ENCODE data around the gene CAPN9.

The CAPN9 gene

DNA sequence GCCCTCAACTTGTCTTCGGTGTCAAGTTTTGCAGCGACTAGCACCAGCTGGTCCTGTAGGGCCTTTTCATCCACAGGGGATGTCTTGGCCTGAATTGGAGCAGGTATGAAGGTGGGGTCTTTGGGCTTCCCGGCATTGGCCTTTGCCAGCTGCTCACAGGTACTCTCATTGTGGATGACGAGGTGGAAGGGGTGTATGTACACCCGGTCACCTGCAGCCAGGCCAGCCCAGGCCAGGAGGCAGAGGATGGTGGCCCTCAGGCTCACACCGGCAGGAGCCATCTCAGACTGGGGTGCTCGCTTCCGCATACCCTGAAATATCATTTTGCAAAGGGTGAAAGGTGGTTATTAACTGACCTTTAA lies 36.7 kb upstream of the CAPN9 start:
- no peak overlapping the region for H3K9ac ChIP-seq (ENCODE audit: low read depth, low read length)
- H3K36me3 ChIP-seq (ENCODE audit: insufficient read depth, low read length), result no peaks in the 10 kb centered on the region
- no peaks in the 10 kb centered on the region for H3K27me3 ChIP-seq (ENCODE audit: insufficient read depth, low read length, poor library complexity)
- no peak overlapping the region for H3K4me2 ChIP-seq (ENCODE audit: insufficient read depth, low read length)
- no peak for DNase-seq
- no peak overlapping the region for H3K27ac ChIP-seq (ENCODE audit: low read length)
- no peak overlapping the region for H3K4me3 ChIP-seq (ENCODE audit: low read depth in 1 of 2, low read length in 2 of 2)
- TF ChIP-seq, protein P1, sequence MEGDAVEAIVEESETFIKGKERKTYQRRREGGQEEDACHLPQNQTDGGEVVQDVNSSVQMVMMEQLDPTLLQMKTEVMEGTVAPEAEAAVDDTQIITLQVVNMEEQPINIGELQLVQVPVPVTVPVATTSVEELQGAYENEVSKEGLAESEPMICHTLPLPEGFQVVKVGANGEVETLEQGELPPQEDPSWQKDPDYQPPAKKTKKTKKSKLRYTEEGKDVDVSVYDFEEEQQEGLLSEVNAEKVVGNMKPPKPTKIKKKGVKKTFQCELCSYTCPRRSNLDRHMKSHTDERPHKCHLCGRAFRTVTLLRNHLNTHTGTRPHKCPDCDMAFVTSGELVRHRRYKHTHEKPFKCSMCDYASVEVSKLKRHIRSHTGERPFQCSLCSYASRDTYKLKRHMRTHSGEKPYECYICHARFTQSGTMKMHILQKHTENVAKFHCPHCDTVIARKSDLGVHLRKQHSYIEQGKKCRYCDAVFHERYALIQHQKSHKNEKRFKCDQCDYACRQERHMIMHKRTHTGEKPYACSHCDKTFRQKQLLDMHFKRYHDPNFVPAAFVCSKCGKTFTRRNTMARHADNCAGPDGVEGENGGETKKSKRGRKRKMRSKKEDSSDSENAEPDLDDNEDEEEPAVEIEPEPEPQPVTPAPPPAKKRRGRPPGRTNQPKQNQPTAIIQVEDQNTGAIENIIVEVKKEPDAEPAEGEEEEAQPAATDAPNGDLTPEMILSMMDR (IDR thresholded peaks at IDR 0.05; ENCODE audit: borderline replicate concordance, extremely low read depth, low read length, poor library complexity, severe bottlenecking), result no peak
- no peak for TF ChIP-seq EZH2 (IDR thresholded peaks at IDR 0.05; ENCODE audit: borderline replicate concordance, low read depth, low read length, severe bottlenecking)
- no peaks in the 10 kb centered on the region for H3K79me2 ChIP-seq (ENCODE audit: insufficient read depth, low read length)
- H2AFZ ChIP-seq (ENCODE audit: low read depth, low read length), result no peak overlapping the region
- ATAC-seq (ENCODE audit: insufficient read depth, low read depth), result no peak
- H3K9me3 ChIP-seq (ENCODE audit: insufficient read depth, low read length, severe bottlenecking), result no peaks in the 10 kb centered on the region
- H3K4me1 ChIP-seq (ENCODE audit: insufficient read depth, low read length), result no peaks in the 10 kb centered on the region
- H4K20me1 ChIP-seq (ENCODE audit: insufficient read depth, low read length), result no peaks in the 10 kb centered on the region

DNA sequence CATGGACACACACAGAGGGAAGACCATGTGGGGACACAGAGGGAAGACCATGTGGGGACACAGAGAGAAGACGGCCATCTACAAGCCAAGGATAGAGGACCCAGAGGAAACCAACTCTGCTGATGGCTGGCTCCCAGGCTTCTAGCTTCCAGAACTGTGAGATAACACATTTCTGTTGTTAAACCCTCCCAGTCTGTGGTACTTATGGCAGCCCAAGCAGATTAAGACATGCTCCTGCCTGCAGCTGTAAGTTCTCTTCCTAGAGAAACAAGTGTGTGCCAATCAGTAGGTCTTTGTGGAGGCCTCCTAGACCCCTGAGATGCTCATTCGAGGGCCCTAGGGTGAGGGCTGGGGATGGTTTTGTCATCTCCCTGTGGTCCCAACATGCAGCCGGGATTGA lies 35.9 kb upstream of the CAPN9 start:
- Histone ChIP-seq H4K20me1 (ENCODE audit: insufficient read depth, low read length) (no peaks in the 10 kb centered on the region), H3K9ac (ENCODE audit: low read depth, low read length) (no peak overlapping the region), H3K79me2 (ENCODE audit: insufficient read depth, low read length) (no peaks in the 10 kb centered on the region), H2AFZ (ENCODE audit: low read depth, low read length) (no peak overlapping the region), H3K4me3 (ENCODE audit: low read depth in 1 of 2, low read length in 2 of 2) (no peak overlapping the region), H3K27me3 (ENCODE audit: insufficient read depth, low read length, poor library complexity) (no peaks in the 10 kb centered on the region), H3K27ac (ENCODE audit: low read length) (no peak overlapping the region), H3K4me2 (ENCODE audit: insufficient read depth, low read length) (no peak overlapping the region), H3K36me3 (ENCODE audit: insufficient read depth, low read length) (no peaks in the 10 kb centered on the region), H3K4me1 (ENCODE audit: insufficient read depth, low read length) (no peaks in the 10 kb centered on the region), H3K9me3 (ENCODE audit: insufficient read depth, low read length, severe bottlenecking) (no peaks in the 10 kb centered on the region)
- ATAC-seq (ENCODE audit: insufficient read depth, low read depth), result no peak
- TF ChIP-seq, protein P1 (IDR thresholded peaks at IDR 0.05; ENCODE audit: borderline replicate concordance, extremely low read depth, low read length, poor library complexity, severe bottlenecking), result no peak
- no peak for TF ChIP-seq EZH2 (IDR thresholded peaks at IDR 0.05; ENCODE audit: borderline replicate concordance, low read depth, low read length, severe bottlenecking)
- DNase-seq, result no peak

DNA sequence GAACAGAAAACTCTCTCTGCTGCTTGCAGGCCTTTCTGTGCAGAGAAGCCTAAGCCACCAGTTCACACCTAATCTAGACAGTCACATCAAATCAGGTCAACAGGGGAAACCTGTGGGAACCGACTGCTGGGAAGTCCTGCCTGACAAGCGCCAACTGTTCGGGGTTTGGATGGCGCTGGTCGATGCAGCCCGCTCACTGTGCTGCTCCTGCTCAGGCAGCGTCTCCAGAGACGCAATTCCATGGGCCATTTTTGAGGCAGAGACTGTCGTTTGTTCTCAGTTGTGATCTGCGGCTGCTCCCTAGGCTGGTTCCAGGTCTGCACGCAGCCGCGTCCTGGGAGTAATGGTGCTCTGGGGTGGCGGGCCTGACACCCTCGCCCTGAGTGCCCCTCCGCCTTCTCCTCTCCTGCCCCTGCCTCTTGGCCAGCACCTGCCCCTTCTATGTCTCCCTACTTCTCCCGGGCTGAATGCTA lies 34.7 kb upstream of the CAPN9 start:
- no peaks in the 10 kb centered on the region for H3K79me2 ChIP-seq (ENCODE audit: insufficient read depth, low read length)
- H3K4me2 ChIP-seq (ENCODE audit: insufficient read depth, low read length), result no peak overlapping the region
- TF ChIP-seq, protein P1 (IDR thresholded peaks at IDR 0.05; ENCODE audit: borderline replicate concordance, extremely low read depth, low read length, poor library complexity, severe bottlenecking), result no peak
- TF ChIP-seq EZH2 (IDR thresholded peaks at IDR 0.05; ENCODE audit: borderline replicate concordance, low read depth, low read length, severe bottlenecking), result no peak
- no peak overlapping the region for H2AFZ ChIP-seq (ENCODE audit: low read depth, low read length)
- H3K4me1 ChIP-seq (ENCODE audit: insufficient read depth, low read length), result no peaks in the 10 kb centered on the region
- no peaks in the 10 kb centered on the region for H3K27me3 ChIP-seq (ENCODE audit: insufficient read depth, low read length, poor library complexity)
- H4K20me1 ChIP-seq (ENCODE audit: insufficient read depth, low read length), result no peaks in the 10 kb centered on the region
- no peaks in the 10 kb centered on the region for H3K9me3 ChIP-seq (ENCODE audit: insufficient read depth, low read length, severe bottlenecking)
- H3K9ac ChIP-seq (ENCODE audit: low read depth, low read length), result no peak overlapping the region
- no peak for ATAC-seq (ENCODE audit: insufficient read depth, low read depth)
- H3K27ac ChIP-seq (ENCODE audit: low read length), result no peak overlapping the region
- H3K36me3 ChIP-seq (ENCODE audit: insufficient read depth, low read length), result no peaks in the 10 kb centered on the region
- DNase-seq, result no peak
- H3K4me3 ChIP-seq (ENCODE audit: low read depth in 1 of 2, low read length in 2 of 2), result no peak overlapping the region

DNA sequence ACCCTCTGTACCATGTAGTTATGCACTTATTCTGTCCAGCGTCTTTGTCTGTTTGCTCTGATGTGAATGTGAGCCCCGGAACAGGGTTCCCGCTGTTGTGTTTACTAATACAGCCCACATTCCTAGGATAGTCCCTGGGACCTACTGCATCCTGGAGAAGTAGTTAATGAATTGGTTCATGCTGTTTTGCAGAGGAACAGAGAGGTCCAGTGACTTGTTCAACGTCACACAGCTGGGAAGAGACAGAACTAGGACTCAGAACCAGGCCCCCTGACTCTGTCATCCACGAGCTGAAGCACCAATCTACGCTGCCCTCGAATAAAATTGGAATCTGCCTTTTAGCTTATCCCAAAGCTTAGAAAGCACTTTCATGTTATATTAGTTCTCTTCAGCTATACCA lies 34.0 kb upstream of the CAPN9 start:
- Histone ChIP-seq H3K36me3 (ENCODE audit: insufficient read depth, low read length) (no peaks in the 10 kb centered on the region), H3K9ac (ENCODE audit: low read depth, low read length) (no peak overlapping the region), H2AFZ (ENCODE audit: low read depth, low read length) (no peak overlapping the region), H3K4me2 (ENCODE audit: insufficient read depth, low read length) (no peak overlapping the region), H3K4me1 (ENCODE audit: insufficient read depth, low read length) (no peaks in the 10 kb centered on the region), H3K4me3 (ENCODE audit: low read depth in 1 of 2, low read length in 2 of 2) (no peak overlapping the region), H4K20me1 (ENCODE audit: insufficient read depth, low read length) (no peaks in the 10 kb centered on the region), H3K27ac (ENCODE audit: low read length) (no peak overlapping the region), H3K9me3 (ENCODE audit: insufficient read depth, low read length, severe bottlenecking) (no peaks in the 10 kb centered on the region), H3K79me2 (ENCODE audit: insufficient read depth, low read length) (no peaks in the 10 kb centered on the region), H3K27me3 (ENCODE audit: insufficient read depth, low read length, poor library complexity) (no peaks in the 10 kb centered on the region)
- TF ChIP-seq, protein P1 (IDR thresholded peaks at IDR 0.05; ENCODE audit: borderline replicate concordance, extremely low read depth, low read length, poor library complexity, severe bottlenecking), result no peak
- TF ChIP-seq EZH2 (IDR thresholded peaks at IDR 0.05; ENCODE audit: borderline replicate concordance, low read depth, low read length, severe bottlenecking), result no peak
- no peak for DNase-seq
- no peak for ATAC-seq (ENCODE audit: insufficient read depth, low read depth)

All from DND-41 (cell line).